T-helper 2 cell treated with Interferon-gamma antibody and Interleukin-4, amounts not matched to agents 100 ng/mL and 5 ng/mL, for 36 hours (primary cell): ENCODE data around the gene SOX10. TPM values are rescaled to one million over a fixed set of nuclear protein-coding genes. Genes with fewer than 3 reads are reported as not detected.

Experiments used
- intact Hi-C: fragments of 100-400 bp; cut with micrococcal nuclease; formaldehyde crosslinking; loops from one replicate; pipeline ENCODE4 v1.15.1; 2023
- total RNA-seq: library from RNA; stranded (reverse); gene quantifications from 2 replicates; pipeline ENCODE4 v1.2.3, GENCODE V29; 2022

The SOX10 gene
- total RNA-seq, 1 donor from 2014 or later, result not detected

- intact Hi-C loops, result no loop called here
These were observed 32.1 kb upstream of the SOX10 start for GRCh38 chr22:38016182-38017151.

GRCh38 chr22:38014083-38014482, 29.7 kb upstream of the SOX10 start:
- intact Hi-C loops, result no loop called here

- intact Hi-C loops, result no loop called here
These were observed 28.3 kb upstream of the SOX10 start for GRCh38 chr22:38012604-38013072.

GRCh38 chr22:38009000-38009806, 24.8 kb upstream of the SOX10 start:
- intact Hi-C loops, result no loop called here

GRCh38 chr22:38007330-38007902, 23.1 kb upstream of the SOX10 start:
- intact Hi-C loops, result no loop called here

- intact Hi-C loops, result no loop called here
These were observed 22.6 kb upstream of the SOX10 start for GRCh38 chr22:38006906-38007305.

- intact Hi-C loops, result no loop called here
These were observed 21.6 kb upstream of the SOX10 start for GRCh38 chr22:38005943-38006342.

- intact Hi-C loops, result no loop called here
These were observed 15.4 kb upstream of the SOX10 start for GRCh38 chr22:37999640-38000272.

GRCh38 chr22:37999236-37999635, 14.9 kb upstream of the SOX10 start:
- intact Hi-C loops, result no loop called here

- intact Hi-C loops, result no loop called here
These were observed 14.2 kb upstream of the SOX10 start for GRCh38 chr22:37998543-37998942.

- intact Hi-C loops, result no loop called here
These were observed 12.3 kb upstream of the SOX10 start for GRCh38 chr22:37996515-37997246.

GRCh38 chr22:37996079-37996478, 11.7 kb upstream of the SOX10 start:
- intact Hi-C loops, result no loop called here

- intact Hi-C loops, result no loop called here
These were observed 11.1 kb upstream of the SOX10 start for GRCh38 chr22:37995460-37995859.

- intact Hi-C loops, result no loop called here
These were observed 10.6 kb upstream of the SOX10 start for GRCh38 chr22:37994982-37995381.

- intact Hi-C loops, result no loop called here
These were observed 9.7 kb upstream of the SOX10 start for GRCh38 chr22:37994049-37994448.

- intact Hi-C loops, result no loop called here
These were observed 7.5 kb upstream of the SOX10 start for GRCh38 chr22:37991731-37992442.

GRCh38 chr22:37990862-37991261, 6.5 kb upstream of the SOX10 start:
- intact Hi-C loops, result no loop called here

GRCh38 chr22:37990301-37990700, 5.9 kb upstream of the SOX10 start:
- intact Hi-C loops, result no loop called here

GRCh38 chr22:37989146-37990045, 5.0 kb upstream of the SOX10 start:
- intact Hi-C loops, result no loop called here
